HG03025 (cell line): ENCODE measurements around the gene ARL6IP4.
"Not testable (repeated sequence)": the region's sequence is repeated elsewhere in the genome, so short reads cannot be mapped to it uniquely, and the experiment has no call there.

Experiments used
- ATAC-seq: cut with Tn5 transposase; IDR thresholded peaks from one replicate; pipeline ENCODE4 v1.9.1; 2021; ENCODE audit warnings: mild to moderate bottlenecking, moderate library complexity; ENCODE audit not compliant: unreplicated experiment, low FRiP score

ARL6IP4 gene

DNA sequence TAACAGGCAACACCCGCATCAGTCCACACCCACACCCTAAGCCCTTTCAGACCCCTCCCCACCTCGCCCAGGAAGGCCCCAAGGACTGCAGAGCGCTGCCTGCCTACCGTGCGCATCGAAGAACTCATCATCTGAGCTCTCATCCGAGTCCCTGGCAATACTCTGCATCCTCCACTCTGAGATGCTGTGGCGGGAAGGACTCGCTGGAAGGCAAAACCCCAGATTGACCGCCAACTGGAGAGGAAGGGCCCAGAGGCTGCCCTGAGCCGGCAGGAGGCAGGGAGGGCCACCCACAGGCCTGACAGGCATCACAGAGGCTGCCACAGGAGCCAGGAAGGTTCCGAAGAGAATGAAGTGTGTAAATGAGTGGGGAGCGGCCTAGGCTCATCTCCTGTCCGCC, 23.8 kb downstream of the ARL6IP4 start:
- ATAC-seq = no peak

DNA sequence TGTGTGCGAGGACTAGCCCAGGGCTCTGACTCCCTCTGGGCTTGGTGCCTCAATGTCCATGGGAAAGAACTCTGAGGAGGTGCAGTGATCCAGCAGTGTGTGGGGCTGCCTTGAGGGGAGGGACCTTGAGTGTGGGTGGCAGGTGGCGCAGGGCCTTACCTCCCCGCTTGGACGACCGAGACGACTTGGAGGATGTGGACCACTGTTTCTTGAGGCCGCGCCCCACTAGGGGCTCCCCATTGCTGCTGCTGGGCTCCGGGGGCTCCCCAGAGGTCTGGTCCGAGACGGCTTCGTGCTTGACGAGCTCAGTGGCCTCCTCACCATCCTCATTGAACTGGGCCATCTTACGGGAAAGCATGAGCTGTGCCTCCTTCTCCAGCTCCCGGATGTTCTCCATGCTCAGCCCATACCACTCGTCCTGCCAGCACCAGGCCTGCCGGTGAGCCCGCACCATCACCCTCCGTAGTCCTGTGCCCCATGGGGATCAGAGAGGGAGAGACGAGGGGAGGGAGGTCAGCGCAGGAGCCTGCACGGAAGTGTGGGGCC, 24.7 kb downstream of the ARL6IP4 start:
- no peak for ATAC-seq

DNA sequence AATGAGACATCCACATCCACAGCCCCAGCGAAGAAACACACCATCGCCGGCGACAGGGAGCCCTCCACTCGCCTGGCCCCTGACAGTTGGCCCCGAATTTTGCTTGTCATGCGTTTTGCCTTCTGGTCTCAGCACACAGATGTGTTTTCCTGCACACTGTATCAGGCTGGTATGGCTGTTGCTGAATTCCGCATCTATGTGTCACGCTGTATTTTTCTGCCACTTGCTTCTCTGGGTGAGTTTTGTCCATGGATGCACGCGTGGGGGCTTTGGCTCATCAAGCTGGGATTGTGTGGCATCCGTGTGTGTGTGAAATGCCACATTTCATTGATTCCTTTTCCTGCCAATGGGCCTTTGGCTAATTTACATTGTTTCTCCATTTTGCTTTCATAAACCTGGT, 26.5 kb downstream of the ARL6IP4 start:
- ATAC-seq = no peak

DNA sequence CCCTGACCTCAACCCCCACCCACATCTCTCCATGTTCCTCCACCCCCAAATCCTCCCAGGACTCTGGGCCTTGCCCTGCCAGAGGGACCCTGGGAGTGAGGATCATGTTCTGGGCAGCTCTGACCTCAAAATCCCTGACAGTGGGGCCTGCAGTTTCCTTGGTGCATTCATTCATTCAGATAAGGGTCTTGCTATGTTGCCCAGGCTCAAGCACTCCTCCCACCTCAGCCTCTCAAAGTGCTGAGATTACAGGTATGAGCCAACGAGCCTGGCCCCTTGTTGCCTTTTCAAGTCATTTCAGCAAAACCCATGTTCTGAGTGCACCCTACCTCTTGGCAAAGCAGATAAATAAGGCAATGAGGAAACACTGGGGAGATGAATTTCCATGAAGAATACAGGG, 29.6 kb downstream of the ARL6IP4 start:
- no peak for ATAC-seq

DNA sequence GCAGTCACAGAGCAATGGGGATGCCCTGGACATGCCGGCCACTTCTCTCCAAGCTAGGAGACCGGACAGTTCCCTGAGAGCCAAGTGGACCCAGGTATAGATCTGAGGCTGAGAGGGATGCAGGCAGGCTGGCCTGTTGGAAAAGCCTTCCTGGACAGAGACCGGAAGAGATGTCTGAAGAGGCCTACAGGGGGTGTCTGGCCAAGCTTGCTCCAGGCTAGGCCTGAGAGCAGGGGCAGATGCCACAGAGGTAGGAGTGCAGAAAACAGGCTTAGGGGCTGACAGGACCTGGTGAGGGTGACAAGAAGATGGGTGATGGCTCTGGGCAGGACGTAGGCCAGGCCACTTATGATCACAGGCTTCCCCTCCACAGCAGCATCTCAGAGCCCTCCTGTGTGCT, 30.2 kb downstream of the ARL6IP4 start:
- ATAC-seq = no peak

DNA sequence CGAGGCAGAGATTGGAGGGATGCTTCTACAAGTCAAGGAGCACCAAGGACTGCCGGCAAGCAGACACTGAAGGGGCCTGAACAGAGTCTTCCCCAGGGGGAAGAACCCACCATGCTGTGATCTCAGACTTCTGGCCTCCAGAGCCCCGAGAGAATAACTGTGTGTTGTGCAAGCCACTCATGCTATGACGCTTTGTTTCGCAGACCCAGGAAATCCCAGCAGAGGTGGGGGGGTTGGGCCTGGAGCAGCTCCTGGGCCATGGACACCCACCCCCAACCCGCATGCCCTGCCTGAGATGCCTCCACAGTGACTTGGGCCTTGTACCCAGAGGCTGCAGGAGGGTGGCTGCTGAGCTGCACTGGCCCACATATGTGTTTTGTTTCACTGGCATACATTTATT, 31.2 kb downstream of the ARL6IP4 start:
- ATAC-seq = no peak

DNA sequence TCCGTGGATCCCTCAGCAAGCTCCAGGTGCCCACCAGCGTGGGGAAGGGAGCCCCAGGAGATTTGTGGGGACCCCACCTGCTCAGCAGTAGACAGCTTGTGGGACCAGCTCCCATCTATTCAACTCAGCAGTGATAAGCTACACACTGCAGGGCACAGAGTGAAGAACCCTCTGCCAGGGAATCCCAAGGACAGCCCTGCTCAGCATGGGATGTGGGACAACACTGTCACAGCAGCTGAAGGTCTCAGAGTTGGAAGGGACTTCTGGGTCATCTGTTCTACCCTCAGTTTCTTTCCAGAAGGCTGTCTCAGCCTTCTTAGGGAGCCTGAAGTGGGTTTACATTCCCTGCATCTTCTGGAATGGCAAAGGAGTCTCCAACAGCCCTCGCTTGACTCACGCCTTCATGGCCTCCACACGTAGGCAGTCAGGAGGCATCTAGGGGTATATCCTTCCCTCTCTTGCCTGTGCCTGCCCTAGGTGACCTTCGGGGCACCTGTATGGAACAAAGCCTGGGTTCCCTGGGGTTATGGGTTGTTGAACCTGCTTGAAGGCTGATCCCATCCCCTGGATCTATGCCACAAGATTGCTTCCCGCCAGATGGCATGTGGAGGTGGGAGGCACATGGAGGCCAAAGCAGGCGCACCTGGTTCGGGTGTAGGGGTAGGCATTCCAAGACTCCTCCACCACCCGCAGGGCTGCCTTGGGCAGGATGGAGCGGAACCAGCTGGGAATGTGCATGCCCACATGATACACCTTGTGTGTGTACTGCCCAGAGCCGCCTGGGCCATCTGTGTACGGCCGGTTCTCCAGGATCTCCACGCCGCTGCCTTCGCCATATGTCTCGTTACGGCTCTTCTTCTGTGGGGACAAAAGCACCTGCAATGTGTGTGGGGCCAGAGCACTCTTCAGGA, 33.0 kb downstream of the ARL6IP4 start:
- no peak for ATAC-seq

DNA sequence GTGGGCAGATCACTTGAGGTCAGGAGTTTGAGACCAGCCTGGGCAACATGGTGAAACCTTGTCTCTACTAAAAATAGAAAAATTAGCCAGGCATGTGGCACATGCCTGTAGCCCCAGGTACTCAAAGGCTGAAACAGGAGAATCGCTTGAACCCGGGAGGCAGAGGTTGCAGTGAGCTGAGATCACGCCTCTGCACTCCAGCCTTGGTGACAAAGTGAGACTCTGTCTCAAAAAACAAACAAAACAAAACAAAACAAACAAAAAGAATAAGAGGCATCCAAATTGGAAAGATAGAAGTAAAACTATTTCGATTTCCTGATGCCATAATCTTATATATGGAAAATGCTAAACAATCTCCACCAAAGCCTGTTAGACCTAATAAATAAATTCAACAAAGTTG, 34.0 kb downstream of the ARL6IP4 start:
- ATAC-seq = not testable (repeated sequence)

DNA sequence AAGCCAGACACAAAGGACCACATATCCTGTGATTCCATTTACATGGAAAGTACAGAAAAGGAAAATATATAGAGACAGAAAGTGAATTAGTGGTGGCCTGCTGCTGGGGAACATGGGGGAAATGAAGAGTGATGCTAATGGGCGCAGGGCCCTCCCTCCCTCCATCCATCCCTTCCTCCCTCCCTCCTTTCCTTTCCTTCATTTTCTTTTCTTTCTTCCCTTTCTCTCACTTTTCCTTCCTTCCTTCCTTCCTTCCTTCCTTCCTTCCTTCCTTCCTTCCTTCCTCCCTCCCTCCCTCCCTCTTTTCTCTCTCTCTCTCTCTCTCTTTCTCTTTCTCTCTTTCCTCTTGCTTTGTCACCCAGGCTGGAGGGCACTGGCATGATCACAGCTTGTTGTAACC, 37.3 kb downstream of the ARL6IP4 start:
- no peak for ATAC-seq

DNA sequence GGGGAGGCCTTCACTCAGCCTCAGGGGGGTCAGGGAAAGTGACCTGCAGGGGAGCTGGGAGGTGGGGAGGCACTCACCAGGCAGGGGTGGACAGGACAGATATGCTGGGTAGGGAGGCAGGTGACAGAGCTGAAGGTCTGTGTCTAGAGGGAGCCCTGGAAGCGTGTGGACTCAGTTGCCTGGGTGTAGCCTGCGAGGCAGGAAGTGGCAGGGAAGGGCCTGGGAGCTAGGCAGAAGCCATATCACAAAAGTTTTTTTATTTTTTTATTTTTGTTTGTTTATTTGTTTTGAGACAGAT, 39.3 kb downstream of the ARL6IP4 start:
- no peak for ATAC-seq

DNA sequence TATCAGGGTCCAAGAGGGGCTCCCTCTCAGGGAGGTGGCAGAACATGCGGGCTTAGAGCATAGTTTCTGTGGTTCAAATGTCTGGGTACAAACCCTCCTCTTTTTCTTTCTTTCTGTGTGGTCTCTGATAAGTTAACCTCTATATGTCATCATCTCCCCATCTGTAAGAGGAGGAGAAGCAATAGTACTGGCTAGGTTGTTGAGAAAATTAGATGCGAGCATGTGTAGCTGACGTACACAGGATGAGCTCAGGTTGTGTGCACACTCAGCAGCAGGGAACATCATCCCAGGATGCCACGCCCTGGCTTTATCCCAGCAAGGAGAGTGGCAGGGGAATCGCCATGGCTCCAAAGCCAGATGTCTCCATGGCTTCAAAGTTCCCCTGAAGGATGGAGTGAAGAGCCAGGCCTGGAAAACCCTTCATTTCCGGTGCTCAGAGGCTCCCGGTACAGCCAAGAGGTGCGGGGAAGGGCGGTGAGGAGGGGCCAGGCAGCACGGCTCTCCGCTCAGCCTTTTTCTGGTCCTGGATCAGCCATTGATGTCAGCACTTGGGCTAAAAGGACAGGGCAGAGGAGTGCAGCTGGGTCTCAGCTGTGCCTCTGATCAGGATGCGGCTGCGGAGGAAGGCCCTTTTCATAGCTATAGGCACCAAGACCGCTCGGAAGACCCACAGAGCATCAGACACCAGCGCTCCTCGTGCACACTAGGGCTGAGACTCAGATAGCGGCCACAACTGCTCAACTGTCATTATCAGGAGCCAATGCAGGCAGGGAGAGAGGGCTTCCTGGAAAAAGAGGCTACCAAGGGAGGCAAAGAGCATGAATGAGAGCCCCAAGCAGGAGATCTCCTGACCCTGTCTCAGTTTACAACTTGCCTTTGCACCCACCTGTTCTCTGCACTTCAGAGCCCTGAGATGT, 41.5 kb downstream of the ARL6IP4 start:
- ATAC-seq = no peak

DNA sequence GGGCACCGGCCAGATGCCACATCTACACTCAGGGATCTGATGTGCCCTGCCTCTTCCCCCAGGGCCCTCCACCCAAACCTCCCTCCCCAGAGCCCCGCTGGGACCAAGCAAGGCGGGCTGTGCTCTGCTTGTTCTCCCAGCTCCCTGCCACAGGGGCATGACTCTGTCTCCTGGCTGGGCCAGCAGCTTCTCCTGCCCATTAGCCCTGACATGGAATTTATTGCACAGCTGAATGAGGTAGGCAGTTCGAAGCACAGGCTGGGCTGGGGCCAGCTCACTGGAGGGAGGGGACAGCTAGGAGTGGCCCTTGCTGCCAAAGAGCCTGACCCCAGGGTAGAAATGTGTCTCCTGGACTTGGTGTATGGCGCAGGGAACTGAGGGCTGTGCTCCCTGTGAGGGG, 42.4 kb downstream of the ARL6IP4 start:
- no peak for ATAC-seq

DNA sequence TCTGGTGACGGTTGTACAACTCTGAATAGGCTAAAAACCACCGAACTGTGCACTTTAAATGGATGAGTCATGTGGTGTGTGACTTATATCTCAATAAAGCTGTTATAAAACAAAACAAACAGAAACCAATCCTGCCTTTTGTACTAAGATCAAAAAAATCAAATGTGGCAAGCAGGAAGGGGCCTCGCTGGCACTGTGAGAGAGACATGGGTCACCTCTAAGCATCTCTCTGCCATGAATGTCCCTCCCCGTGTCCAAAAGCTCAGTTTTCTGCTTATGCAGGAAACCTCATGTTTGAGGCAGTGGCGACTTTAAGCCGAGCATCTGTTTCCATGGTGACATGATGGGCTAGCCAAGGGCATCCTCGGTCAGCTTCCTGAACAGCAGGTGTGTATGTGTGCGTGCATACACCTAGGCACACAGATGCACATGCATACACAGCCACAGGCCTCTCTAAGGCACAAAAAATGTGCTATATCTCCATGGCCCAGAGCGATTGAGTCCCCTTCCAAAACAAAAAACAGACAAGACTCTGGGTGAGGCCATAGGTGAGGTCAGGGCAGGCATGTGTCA, 44.4 kb downstream of the ARL6IP4 start:
- no peak for ATAC-seq

DNA sequence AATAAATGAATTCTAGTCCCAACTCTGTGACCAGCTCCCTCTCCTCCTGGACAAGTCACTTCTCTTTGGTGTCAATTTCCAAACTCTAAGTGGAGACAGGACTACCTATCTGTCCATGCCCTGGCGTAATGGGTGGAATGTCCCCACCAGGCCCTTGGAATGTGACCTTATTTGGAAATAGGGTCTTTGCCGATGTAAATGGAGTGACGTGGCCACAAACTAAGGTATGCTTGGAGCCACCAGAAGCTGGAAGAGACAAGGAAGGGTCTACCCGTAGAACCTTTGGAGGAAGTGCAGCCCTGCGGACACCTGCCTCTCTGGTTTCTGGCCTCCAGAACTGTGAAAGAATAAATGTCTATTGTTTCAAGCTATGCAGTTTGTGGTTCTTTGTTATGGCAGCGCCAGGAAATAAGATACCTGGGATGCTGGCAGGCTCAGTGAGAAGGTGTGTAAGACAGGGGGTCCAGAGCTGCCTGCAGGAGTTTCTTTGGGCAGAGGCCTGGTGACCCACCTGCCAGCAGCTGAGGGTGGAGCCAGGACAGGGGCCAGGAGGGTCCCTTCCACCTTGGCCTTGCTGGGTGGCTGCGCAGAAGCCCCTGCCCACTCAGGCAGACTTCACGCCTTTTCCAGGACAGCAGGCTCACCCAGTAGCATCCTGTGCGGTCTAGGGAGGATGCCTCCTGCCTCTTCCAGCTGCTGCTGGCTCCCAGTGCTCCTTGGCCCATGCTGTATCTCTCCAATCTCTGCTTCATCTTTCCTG, 45.8 kb downstream of the ARL6IP4 start:
- no peak for ATAC-seq

DNA sequence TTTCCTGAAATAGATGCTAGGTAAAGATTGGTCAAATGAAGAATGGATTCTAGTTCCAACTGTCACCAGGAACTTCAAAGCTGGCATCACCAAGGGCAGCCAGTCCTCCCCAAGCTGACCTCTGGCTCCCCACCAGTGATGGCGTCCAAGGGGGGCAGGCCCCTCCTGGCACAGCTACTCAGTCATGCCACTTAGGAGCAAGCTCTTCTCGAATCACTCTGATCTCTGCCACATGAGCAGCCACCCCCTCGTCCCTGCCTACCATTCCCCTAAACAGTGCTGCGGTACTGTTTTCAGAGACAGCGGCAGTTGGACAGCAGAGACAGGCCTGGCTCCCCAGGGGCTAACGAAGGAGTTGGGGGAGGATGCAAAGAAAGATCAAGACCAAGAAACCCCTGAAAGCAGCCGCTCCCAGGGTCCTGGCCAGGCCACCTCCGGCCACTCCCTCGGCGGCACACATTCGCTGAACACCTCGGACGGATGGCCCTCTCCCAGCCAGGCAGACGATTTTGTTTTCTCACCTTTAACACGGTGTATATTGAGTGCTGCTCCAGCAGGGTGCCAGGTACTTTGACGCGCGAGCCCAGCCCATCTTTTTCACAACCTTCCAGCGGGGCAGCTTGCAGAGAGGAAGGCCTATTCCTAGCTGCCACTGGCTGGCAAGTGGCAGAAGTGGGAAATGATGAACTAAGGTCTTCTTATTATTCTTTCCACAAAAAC, 47.4 kb downstream of the ARL6IP4 start:
- no peak for ATAC-seq

DNA sequence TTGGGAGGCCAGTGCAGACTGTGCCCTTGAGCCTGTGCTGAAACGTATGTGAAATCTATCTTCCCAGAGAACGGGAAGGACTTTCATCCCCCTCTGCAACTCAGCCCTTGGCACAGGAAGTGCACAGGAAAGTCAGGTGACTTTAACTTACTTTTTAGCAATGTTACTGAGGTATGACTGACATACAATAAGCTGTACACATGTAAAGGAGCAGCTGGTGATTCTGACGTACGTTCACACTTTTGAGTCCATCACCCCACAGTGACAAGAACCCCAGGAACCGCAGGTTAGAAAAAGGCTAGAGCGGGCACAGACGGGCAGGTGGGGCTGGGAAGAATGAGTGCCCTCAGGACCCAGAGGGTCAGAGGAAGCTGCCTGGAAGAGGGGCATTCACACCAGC, 48.0 kb downstream of the ARL6IP4 start:
- ATAC-seq = no peak

DNA sequence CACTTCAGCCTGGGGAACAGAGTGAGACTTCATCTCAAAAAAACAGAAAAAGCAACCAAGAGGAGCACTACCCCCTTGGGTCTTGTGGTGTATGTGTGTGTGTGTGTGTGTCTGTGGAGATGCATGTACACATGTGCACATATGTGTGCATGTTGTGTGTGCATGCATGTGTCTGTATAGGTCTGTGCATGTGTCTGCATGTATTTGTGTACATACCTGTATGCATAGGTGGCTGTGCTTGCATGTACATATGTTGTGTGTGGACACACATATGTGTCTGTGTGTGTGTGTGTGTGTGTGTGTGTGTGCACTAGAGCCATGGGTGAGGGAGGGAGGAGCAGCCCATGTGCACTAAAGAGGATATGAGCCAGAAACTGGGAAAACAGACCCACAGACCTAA, 49.1 kb downstream of the ARL6IP4 start:
- ATAC-seq = no peak

DNA sequence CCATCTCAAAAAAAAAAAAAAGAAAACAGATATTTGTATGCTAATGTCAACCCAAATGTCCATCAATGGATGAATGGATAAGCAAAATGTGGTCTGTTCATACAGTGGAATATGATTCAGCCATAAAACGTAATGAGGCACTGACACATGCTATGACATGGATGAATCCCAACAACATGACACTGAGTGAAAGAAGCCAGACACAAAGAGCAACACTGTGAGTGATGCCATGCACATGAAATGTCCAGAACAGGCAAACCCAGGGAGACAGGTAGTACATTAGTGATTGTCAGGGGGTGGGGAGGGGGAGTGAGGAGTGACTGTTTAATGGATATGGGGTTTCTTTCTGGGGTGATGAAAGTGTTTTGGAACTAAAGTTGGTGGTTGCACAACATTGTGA, 50.2 kb downstream of the ARL6IP4 start:
- ATAC-seq = no peak

DNA sequence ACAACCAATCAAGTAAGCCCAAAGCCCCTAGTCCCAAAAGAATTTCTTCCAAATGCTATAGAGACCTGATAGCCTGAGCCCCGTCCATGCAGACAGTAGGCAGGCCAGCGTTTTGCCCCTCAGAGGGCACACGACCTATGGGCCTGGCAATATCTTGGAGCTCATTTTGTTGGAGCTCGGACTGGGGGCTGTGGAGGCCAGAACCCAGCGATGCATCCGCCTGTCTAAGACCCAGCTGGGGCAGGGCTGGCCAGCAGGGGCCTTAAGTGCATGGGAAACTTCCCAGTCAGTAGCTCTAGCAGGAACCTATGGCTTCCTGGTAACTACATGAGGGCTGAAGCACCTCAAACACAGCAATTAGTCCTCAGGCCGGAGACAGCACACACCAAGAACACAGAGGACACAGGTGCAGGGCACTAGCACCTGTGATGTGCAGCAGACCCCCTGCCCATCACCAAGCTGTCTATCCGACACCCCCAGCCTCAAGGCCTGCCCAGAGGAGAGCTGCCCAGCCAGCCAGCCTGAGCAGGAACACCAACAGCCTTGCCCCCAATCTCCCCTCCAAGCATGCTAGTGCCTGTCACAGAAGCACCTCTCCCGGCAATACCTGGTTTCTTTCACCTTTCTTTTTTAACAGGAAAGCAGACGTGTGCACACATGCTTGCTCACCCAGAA, 50.8 kb downstream of the ARL6IP4 start:
- ATAC-seq = no peak
